Measurements from ENCODE around the gene FGD6.
A peak's percentile ranks its signal among the peaks of the same experiment; 100 is the strongest.
"Not testable (repeated sequence)": the region's sequence is repeated elsewhere in the genome, so short reads cannot be mapped to it uniquely, and the experiment has no call there.

The FGD6 gene

DNA sequence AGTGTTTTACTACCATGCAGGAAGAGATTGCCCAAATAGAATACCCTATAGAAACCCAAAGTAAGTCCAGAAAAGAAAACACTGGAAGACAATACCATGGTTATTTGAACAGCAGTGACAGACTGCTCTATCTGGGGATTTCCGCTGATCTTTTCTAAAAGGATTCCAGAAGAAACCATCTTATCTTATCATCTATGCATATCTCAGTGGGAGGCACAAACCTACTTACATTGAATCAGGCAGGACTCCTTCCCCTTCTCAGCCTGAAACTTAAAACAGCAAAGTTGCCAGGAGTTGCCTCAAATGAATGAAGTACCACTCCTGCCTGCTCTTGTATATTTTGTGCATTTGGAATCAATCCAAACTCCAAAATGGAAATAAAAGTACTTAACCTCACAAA, 87.2 kb downstream of the FGD6 start:
- no peak for DNase-seq (ENCODE audit: low read depth in 3 of 3, low spot score in 1 of 3)

DNA sequence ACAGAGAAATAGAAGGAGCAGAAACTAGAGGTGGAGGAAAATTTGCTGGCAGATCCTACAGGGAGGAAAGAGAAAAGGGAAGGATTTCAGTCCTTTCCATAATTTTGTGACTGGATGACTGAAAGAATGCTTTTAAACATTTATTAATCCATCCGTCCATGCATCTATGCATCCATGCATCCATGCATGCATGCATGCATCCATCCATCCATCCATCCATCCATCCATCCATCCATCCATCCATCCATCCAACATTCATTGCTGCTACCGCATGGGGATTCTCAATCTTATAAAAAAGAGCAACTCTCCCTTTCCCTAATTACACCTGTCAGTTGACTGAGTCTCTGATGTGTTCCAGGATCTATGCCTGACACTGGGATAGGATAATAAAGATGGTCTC, 88.2 kb downstream of the FGD6 start:
- DNase-seq (ENCODE audit: low read depth in 3 of 3, low spot score in 1 of 3), result no peak

DNA sequence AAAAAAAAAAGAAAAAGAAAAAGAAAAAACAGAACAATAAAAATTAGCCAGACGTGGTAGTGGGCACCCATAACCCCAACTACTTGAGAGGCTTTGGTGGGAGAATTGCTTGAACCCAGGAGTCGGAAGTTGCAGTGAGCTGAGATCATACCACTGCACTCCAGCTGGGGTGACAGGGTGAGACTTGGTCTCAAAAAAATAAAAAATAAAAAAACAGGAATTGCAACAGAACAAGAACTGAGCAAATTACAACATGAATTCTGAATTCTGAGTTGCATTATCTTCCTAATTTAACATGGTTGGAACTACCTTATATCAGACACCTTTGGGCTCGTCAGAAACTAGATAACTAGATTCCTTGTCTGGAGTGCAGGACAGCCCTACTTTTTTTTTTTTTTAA, 90.5 kb downstream of the FGD6 start:
- DNase-seq (ENCODE audit: low read depth in 3 of 3, low spot score in 1 of 3), result no peak

DNA sequence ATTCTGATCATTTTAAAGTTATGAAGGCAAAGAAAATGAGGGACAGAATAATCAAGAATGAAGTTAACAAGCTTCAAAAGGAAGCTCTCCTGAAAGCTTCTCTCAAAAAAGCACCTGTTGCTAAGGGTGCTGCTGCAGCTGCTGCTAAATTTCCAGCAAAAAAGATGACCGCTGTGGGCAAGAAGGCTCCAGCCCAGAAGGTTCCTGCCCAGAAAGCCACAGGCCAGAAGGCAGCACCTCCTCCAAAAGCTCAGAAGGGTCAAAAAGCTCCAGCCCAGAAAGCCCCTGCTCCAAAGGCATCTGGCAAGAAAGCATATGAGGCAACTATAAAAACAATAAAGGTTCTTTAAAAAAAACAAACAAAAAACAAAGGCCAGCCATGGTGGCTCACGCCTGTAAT, 91.2 kb downstream of the FGD6 start:
- no peak for DNase-seq (ENCODE audit: low read depth in 3 of 3, low spot score in 1 of 3)

- DNase-seq (ENCODE audit: low read depth in 3 of 3, low spot score in 1 of 3), result no peak
Measured at GRCh38 chr12:95124106-95124505, 93.2 kb downstream of the FGD6 start.

DNA sequence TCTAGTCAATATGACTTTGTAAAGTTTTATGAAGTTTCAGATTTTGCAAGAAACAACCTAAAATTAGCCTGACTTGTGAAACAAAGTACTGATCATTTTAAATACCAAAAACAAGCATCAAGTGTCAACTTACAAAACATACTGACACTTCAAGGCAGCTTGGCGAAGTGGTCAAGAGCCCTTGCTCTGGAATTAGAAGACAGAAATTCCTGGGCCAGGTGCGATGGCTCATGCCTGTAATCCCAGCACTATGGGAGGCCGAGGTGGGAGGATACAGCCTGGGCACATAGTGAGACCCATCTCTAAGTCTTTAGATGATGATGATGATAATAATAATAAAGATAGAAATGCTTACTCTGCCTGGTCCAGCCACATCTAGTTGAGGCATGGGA, 98.5 kb downstream of the FGD6 start:
- no peak for DNase-seq (ENCODE audit: low read depth in 3 of 3, low spot score in 1 of 3)

GRCh38 chr12:95118138-95118787, 99.0 kb downstream of the FGD6 start:
- DNase-seq (ENCODE audit: low read depth in 3 of 3, low spot score in 1 of 3), result no peak

DNA sequence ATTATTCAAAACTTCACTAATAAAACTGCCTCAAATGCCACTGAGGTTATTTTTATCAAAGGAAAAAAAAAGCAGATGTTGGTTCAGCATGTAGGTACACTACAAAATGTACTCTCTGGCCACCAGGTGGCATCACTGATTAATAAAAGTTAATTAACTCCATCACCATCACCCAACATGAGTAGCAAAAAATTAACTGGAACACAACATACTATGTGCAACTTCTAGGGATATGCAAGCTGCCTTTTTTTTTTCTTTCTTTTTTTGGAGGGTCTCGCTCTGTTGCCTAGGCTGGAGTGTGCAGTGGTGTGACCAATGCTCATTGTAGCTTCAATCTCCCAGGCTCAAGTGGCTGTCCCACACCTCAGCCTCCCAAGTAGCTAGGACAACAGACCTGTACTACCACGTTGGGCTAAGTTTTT, 100.1 kb downstream of the FGD6 start:
- peak; percentile 4 to 36 (median 14) for DNase-seq (ENCODE audit: low read depth in 3 of 3, low spot score in 1 of 3)

GRCh38 chr12:95116773-95117172, 100.5 kb downstream of the FGD6 start:
- DNase-seq (ENCODE audit: low read depth in 3 of 3, low spot score in 1 of 3), result no peak

DNA sequence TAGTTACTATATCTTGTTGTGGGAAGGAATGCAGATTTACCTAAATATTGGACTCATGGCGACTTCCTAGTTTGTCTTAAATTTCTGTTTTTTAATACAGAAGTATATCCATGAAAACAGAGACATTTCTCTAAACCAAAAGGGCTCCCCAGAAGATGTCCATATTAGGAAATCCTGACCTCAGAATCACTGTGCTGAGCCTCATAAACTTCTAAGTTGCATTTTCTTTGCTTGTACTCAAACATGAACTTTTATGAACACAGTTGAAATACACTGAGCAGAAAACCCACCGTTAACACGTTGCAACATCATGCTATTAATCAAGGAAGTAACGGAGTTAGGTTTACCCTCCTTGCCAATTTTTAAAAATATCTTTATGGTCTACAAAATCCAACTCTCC, 100.9 kb downstream of the FGD6 start:
- DNase-seq (ENCODE audit: low read depth in 3 of 3, low spot score in 1 of 3), result no peak

GRCh38 chr12:95115641-95116040, 101.6 kb downstream of the FGD6 start:
- no peak for DNase-seq (ENCODE audit: low read depth in 3 of 3, low spot score in 1 of 3)

DNA sequence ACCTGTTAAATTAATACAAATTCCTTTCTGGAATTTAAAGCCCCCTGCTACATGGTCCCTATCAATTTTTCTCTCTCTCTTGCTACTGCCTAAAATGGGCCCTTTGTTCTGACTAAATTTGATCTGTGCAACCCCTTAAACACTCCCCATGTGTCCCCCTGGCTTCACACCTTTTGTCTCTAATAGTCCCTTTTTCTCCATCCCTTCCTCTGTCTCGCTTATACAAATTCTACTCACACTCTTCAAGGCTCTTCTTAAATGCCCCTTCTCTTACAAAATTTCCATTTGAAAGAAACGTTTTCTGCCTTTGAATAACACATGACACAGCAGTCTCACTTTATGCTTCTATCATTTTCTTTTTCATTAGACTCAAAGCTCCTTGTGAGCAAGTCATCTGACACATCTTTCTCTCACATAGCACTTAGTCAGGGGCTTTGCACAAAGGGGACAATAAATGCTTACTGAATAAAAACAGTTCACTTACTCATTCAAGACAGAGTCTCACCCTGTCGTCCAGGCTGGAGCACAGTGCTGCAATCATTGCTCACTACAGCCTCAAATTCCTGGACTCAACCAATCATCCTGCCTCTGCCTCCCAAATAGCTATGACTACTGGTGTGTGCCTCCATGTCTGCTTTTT, 102.4 kb downstream of the FGD6 start:
- no peak for DNase-seq (ENCODE audit: low read depth in 3 of 3, low spot score in 1 of 3)

DNA sequence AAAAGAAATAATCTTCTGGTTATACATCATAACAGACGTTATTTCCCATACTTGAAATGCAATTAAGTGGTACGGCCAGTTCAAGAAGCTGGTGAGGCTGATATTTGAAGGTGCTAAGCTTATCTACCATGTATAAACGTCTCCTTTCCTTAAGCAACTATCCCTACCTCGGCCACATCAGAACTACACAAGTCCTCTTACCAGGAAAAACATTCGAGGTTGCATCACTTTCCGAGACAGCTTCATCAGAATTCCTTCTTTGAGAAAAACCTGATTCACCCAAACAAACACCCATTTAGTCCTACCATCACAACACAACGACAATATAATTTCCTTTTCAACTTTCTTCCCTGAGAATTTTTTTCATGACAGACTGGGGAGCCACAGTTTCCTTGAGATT, 109.9 kb downstream of the FGD6 start:
- no peak for DNase-seq (ENCODE audit: low read depth in 3 of 3, low spot score in 1 of 3)

DNA sequence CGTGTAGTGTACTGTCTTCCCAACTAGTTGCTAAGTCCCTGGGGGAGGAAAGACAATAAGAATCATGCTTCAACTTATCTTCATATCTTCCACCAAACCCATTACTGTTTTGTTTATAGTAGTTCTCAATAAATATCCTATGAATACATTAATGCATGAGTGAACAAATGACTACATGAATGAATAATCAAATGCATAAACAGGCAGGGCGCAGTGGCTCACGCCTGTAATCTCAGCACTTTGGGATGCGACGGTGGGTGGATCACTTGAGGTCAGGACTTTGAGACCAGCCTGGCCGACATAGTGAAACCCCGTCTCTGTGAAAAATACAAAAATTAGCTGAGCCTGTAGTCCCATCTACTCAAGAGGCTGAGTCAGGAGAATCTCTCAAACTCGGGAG, 111.7 kb downstream of the FGD6 start:
- no peak for DNase-seq (ENCODE audit: low read depth in 3 of 3, low spot score in 1 of 3)

DNA sequence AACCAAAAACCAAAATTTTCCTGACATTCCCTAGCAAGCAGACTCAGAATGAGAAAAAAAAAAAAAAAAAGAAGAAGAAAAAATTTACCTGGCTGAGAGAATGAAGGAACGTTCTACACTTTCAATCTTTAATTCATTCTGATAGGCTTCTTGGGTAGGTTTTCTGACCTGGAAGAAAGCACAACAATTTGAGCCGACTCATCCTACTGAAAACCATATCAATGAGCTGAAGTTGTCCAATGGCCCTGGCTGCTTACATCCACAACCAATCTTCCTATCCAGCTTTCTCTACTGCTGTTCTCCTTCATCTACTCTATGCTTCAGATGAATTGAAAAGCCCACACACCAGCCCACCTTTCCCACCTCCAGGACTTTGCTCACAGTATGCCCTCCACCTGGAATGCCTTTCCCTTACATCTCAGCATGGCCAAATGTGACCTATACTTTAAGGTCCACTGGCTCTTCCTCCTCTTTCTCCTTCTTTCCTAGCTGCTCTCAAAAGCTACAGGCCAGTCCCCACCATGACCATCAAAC, 112.3 kb downstream of the FGD6 start:
- no peak for DNase-seq (ENCODE audit: low read depth in 3 of 3, low spot score in 1 of 3)

- DNase-seq (ENCODE audit: low read depth in 3 of 3, low spot score in 1 of 3), result no peak
Measured at GRCh38 chr12:95102916-95103671, 114.2 kb downstream of the FGD6 start.

- not testable (repeated sequence) for DNase-seq (ENCODE audit: low read depth in 3 of 3, low spot score in 1 of 3)
Measured at GRCh38 chr12:95101957-95102356, 115.3 kb downstream of the FGD6 start.

- no peak for DNase-seq (ENCODE audit: low read depth in 3 of 3, low spot score in 1 of 3)
Measured at GRCh38 chr12:95100264-95101190, 116.7 kb downstream of the FGD6 start.

DNA sequence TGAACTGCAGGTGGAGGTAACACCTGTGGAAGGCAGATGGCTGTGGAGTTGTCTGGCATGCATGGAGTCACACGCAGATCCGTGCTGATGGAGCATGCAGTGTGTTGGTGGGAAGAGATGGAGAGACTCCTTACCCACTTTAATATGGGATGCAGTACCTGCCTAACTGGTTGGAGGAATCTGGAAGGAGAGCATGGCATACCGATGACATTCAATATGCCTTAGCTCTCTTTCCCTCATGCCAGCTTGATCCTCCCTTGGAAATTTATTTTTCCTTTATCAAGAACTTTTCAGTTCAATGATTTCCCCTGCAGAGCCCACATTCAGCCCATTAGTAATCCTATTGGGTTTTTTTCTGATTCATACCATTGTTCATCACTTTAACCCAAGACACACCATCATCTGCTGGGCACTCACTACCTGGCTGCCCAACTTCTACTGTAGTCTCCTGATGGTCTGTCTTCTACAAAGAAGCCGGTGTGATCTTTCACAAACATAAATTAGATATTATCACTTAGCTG, 117.9 kb downstream of the FGD6 start:
- DNase-seq (ENCODE audit: low read depth in 3 of 3, low spot score in 1 of 3), result no peak

DNA sequence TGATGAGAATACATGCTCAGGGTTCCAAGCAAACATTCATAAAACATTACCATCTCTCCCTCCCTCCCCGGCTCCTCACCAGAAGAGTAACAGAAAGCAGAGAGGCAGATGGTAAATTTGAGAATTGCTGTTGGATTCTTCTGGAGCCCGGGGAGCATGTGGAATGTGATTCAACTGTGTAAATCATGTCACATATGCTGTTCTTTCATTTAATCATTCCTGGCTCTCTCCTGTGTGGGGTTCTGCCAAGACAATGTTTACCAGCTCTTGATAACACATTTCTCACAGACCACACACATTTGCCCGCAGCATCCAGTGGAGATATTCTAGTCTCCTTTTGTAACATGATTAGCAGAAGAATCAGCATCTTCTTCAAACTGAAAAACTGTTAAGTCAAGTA, 120.4 kb downstream of the FGD6 start:
- DNase-seq (ENCODE audit: low read depth in 3 of 3, low spot score in 1 of 3), result no peak

DNA sequence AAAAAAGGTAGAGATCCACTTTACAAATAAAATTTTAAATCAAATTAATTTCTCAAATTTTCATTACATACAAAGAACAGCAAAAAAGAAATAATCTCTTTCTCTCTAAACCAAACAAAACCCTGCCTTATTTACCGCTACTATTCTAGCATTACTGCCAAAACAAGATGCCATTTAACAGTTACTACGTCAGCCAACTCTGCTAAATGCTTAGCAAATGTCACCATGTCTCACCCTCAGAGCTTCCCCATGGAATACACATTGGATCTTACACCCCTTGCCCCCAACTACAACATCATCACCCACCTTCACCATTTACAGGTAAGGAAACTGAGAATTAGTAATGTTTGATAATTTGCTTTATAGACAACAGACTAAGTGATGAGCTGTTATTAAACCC, 120.9 kb downstream of the FGD6 start:
- no peak for DNase-seq (ENCODE audit: low read depth in 3 of 3, low spot score in 1 of 3)
